Duodenal mucosa (tissue), 2 donors: ENCODE data around the gene TRPM4.
"Not testable (repeated sequence)": the region's sequence is repeated elsewhere in the genome, so short reads cannot be mapped to it uniquely, and the experiment has no call there.

Experiments used
- H3K27ac ChIP-seq: one replicate; pipeline ENCODE4 v1.7.0; 2013; ENCODE audit warnings: low read depth, low read length
- H3K27me3 ChIP-seq, 2 donors: one replicate each; pipeline ENCODE4 v1.7.0; 2013; ENCODE audit warnings: low read length in 2 of 2, control low read depth in 1 of 2; ENCODE audit not compliant: insufficient read depth in 2 of 2, control insufficient read depth in 1 of 2
- H3K36me3 ChIP-seq, 2 donors: one replicate each; pipeline ENCODE4 v1.7.0; 2013; ENCODE audit warnings: low read length in 2 of 2, control low read depth in 1 of 2; ENCODE audit not compliant: insufficient read depth in 2 of 2, control insufficient read depth in 1 of 2
- H3K4me1 ChIP-seq, 2 donors: one replicate each; pipeline ENCODE4 v1.7.0; 2013; ENCODE audit warnings: low read length in 2 of 2, control low read depth in 1 of 2; ENCODE audit not compliant: insufficient read depth in 2 of 2, control insufficient read depth in 1 of 2
- H3K4me3 ChIP-seq, 2 donors: one replicate each; pipeline ENCODE4 v1.7.0; 2013; ENCODE audit warnings: low read length in 2 of 2, low read depth in 1 of 2
- H3K9ac ChIP-seq, 2 donors: one replicate each; pipeline ENCODE4 v1.7.0; 2013; ENCODE audit warnings: low read length in 2 of 2, low read depth in 1 of 2
- H3K9me3 ChIP-seq, 2 donors: one replicate each; pipeline ENCODE4 v1.7.0; 2013; ENCODE audit warnings: low read length in 2 of 2, control low read depth in 1 of 2; ENCODE audit not compliant: control insufficient read depth in 1 of 2

TRPM4 gene

DNA sequence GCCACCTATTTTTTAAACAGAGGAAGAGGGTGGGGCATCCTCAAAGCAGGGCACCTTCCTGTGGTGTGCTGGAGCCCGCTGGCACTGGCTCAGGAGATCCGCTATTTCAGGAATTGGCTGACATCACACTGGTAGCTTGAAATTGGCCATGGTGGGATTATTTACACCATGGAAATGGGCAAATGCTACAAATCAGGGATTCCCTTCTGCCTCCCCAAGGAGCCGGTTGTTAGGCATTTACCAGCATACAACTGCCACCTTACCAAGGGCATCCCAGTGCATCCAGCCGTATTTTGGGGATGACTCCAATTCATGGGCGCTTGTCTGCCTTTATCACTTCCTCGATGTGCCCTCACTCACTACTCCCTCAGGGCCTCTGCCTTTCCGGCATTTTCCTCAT, 16.6 kb upstream of the TRPM4 start:
- H3K9me3 ChIP-seq, result no peaks in the 10 kb centered on the region
- H3K27me3 ChIP-seq, result no peaks in the 10 kb centered on the region
- H3K4me1 ChIP-seq, result peaks cover 12 to 14% of the 10 kb centered on the region in 2 donors
- no peak overlapping the region for H3K9ac ChIP-seq
- H3K27ac ChIP-seq, result no peak overlapping the region
- H3K36me3 ChIP-seq, result no peaks in the 10 kb centered on the region
- no peak overlapping the region for H3K4me3 ChIP-seq

DNA sequence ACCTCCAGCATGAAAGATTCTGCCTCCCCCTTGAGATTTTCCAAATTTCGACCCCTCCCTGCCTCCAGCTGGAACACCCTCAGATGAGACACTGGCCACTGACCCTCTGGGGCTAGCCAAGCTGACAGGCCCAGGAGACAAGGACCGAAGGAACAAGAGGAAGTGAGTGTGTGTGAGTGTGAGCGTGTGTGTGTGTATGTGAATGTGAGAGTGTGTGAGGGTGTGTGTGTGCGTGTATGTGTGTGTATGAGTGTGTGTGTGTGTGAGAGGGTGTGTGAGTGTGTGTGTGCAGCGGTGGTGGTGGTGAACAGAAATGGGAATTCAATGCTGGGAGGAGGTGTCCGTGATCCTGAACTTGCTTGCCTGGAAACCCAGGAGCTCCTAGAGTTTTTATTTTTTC, 16.2 kb upstream of the TRPM4 start:
- no peak overlapping the region for H3K27ac ChIP-seq
- H3K9me3 ChIP-seq, result no peaks in the 10 kb centered on the region
- no peak overlapping the region for H3K9ac ChIP-seq
- no peaks in the 10 kb centered on the region for H3K27me3 ChIP-seq
- H3K4me1 ChIP-seq, result peaks cover 16 to 18% of the 10 kb centered on the region in 2 donors
- H3K4me3 ChIP-seq, result no peak overlapping the region
- H3K36me3 ChIP-seq, result no peaks in the 10 kb centered on the region

DNA sequence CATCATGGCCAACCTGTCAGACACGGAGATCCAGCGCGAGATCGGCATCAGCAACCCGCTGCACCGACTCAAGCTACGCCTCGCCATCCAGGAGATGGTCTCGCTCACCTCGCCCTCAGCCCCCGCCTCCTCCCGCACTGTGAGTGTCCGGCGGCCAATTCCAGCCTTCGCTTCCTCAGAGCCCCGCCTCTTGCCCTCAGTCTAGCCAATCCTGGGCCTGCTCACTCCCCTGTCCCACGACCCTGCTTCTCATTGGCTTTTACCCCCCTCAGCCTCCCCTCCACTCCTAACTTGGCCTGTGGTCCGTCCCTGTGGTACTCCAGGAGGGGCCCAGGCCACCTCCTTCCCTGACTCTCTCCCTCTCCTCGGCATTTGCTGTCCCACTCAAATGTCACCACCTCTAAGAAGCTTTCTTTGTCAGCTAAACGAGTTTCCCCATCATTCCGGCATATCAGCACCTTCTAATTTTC, 14.7 kb upstream of the TRPM4 start:
- no peaks in the 10 kb centered on the region for H3K9me3 ChIP-seq
- H3K4me3 ChIP-seq, result peak overlapping the region; percentile 72 to 76
- H3K9ac ChIP-seq, result peak overlapping the region in 1 of 2 donors; percentile 47

DNA sequence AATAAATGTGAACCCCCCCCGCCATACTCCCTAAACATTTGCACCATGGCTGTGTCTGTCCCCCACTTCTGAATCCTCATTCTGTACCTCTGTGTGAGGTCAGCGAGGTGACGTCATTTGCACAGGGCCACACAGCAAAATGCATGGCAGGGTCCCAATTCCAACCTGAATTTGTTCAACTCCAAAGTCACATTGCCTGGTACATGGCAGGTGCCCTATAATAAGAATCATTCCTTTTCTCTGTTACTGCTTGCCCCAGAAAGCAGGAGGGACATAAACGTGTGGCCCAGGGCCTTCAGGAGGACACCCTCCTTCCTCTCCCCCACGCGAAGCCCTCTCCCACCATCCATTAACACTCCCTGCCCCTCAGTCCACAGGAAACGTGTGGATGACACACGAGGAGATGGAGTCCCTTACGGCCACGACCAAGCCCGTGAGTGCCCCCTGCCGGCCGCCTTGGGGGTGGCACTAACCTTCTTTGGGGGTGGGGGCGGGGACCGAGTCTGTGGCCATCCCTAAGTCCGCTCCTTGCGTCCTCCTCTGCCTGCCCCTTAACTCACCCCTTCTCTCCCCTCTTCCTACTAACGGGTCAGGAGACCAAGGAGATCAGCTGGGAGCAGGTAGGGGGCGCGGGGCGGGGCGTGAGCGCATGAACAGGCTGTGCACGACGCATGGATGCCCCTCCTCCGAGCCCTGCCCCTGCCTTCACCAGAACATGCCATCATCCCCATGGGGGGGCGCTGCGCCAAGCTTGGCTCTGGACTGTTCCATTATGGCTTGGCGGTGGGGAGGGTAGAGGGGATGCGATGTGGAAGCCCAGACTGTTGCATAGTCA, 11.8 kb upstream of the TRPM4 start:
- peaks cover 38 to 40% of the 10 kb centered on the region in 2 donors for H3K4me1 ChIP-seq
- H3K9ac ChIP-seq, result no peak overlapping the region
- no peaks in the 10 kb centered on the region for H3K36me3 ChIP-seq
- H3K27me3 ChIP-seq, result peaks cover 0 to 5% of the 10 kb centered on the region in 2 donors
- H3K4me3 ChIP-seq, result peak overlapping the region in 1 of 2 donors; percentile 7
- no peak overlapping the region for H3K27ac ChIP-seq
- no peaks in the 10 kb centered on the region for H3K9me3 ChIP-seq

More for the DNA sequence above, 14.7 kb upstream of the TRPM4 start:
- Histone ChIP-seq H3K27ac (no peak overlapping the region), H3K36me3 (no peaks in the 10 kb centered on the region), H3K27me3 (no peaks in the 10 kb centered on the region), H3K4me1 (peaks cover 18 to 20% of the 10 kb centered on the region in 2 donors)

GRCh38 chr19:49146408-49146770, 11.2 kb upstream of the TRPM4 start:
- not testable (repeated sequence) for H3K9ac ChIP-seq, H3K36me3 ChIP-seq, H3K27me3 ChIP-seq, H3K27ac ChIP-seq, H3K9me3 ChIP-seq
- H3K4me1 ChIP-seq, result peaks cover 42 to 44% of the 10 kb centered on the region in 2 donors
- peak overlapping the region in 1 of 2 donors; percentile 7 for H3K4me3 ChIP-seq

GRCh38 chr19:49148044-49148682, 9.4 kb upstream of the TRPM4 start:
- H3K4me1 ChIP-seq, result peaks cover 42 to 44% of the 10 kb centered on the region in 2 donors
- peaks cover 0 to 5% of the 10 kb centered on the region in 2 donors for H3K27me3 ChIP-seq
- H3K27ac ChIP-seq, result peak overlapping the region; percentile 58
- H3K9ac ChIP-seq, result peak overlapping the region; percentile 57 to 61
- no peaks in the 10 kb centered on the region for H3K36me3 ChIP-seq
- H3K9me3 ChIP-seq, result no peaks in the 10 kb centered on the region
- peak overlapping the region; percentile 88 to 97 for H3K4me3 ChIP-seq

DNA sequence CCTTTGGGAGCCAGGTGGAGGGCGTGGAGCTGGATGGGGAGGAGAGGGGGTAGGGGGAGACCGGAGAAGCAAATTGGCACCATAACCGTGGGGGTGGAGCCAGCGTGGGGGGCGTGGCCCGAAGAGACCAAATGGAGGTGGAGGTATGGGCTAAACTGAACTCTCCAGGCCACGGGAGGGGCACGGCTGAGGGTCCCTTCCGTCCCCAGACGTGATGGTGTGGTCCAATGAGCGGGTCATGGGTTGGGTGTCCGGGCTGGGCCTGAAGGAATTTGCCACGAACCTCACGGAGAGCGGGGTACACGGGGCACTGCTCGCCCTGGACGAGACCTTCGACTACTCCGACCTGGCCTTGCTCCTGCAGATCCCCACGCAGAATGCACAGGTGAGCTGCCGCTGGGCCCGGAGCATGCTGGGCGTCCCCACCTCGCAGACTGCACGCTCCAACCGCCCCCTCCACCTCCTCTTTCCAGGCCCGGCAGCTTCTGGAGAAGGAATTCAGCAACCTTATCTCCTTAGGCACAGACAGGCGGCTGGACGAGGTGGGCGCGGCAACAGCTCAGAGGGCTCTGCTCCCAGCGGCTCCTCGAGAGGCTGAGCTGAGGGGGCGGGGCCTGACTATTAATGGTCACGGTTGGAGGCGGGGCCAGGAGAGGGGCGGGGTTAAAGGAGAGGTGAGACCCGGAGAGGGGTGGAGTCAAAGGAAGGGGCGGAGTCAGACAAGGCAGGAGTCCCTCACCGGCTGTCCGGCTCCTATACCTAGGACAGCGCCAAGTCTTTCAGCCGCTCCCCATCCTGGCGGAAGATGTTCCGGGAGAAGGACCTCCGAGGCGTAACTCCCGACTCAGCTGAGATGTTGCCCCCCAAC, 8.6 kb upstream of the TRPM4 start:
- H3K36me3 ChIP-seq, result no peaks in the 10 kb centered on the region
- H3K4me1 ChIP-seq, result peaks cover 42 to 43% of the 10 kb centered on the region in 2 donors
- peak overlapping the region; percentile 88 to 97 for H3K4me3 ChIP-seq
- H3K27ac ChIP-seq, result peak overlapping the region; percentile 97
- peak overlapping the region; percentile 98 to 99 for H3K9ac ChIP-seq
- H3K9me3 ChIP-seq, result no peaks in the 10 kb centered on the region
- H3K27me3 ChIP-seq, result peaks cover 0 to 5% of the 10 kb centered on the region in 2 donors

DNA sequence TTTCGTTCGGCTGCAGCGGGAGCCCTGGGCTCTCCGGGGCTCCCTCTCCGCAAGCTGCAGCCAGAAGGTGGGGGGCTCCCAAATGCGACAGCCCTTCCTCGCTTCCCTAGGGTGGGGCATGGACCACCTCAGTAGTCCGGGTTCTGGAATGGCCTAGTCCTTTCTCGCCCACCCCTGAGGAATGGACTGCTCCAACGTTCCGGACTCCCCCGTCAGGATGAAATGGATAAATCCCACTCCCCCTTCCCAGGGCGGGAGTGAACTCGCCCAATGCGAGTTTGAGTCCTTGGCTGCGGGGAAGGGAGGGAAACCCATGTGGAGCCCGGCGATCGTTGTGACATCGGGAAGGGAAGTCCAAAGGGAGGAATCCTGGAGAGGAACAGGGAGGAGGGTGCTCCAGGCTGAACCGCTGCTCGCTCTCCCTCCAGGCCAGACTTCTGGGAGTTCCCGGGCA, 7.9 kb upstream of the TRPM4 start:
- peak overlapping the region; percentile 98 to 99 for H3K9ac ChIP-seq
- peaks cover 42 to 43% of the 10 kb centered on the region in 2 donors for H3K4me1 ChIP-seq
- no peaks in the 10 kb centered on the region for H3K9me3 ChIP-seq
- peaks cover 0 to 5% of the 10 kb centered on the region in 2 donors for H3K27me3 ChIP-seq
- no peaks in the 10 kb centered on the region for H3K36me3 ChIP-seq
- peak overlapping the region; percentile 88 to 97 for H3K4me3 ChIP-seq
- peak overlapping the region; percentile 97 for H3K27ac ChIP-seq

DNA sequence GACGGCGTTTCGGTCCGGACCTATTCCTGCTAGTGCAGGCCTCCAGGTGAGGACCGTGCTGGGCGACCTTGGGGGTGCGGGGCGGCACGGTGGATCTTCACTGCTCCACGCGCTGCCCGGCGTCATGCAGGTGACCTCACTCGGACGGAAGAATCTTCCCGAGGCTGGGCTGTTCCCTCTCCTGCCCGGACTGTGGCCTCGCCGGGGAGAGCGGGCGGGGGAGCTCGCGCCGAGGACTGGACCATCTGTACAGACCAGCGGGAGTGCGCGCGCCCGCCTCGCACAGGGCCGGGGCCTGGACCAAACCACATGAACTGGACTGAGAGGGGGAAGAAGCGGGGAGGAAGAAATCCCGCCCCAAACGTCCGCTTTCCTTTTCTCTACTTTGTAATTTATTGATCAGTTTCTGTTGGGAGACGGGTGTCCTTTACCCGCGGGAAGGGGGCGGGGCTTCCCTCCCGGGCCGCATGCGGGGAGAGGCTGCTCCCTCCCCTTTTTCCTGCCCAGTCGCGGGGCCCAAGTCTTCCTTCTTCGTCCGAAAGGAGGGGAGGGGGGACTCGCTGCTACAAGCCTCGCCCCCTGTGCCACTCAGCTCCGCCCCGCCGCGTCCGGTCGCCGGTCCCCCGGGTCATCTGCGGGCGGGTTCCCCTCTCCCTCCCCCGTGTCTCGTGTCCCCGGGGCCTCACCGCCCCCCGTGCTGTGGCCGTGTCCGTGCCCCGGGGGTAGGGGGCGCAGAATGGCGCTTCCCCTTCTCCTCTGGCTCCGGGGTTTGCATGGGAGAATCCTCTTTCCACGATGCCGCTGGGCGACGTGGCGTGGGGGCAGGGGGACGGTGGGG, 7.3 kb upstream of the TRPM4 start:
- Histone ChIP-seq H3K4me1 (peaks cover 42 to 43% of the 10 kb centered on the region in 2 donors), H3K27ac (peak overlapping the region; percentile 97), H3K4me3 (peak overlapping the region; percentile 88 to 97), H3K9ac (peak overlapping the region; percentile 98 to 99), H3K36me3 (no peaks in the 10 kb centered on the region), H3K27me3 (peaks cover 0 to 5% of the 10 kb centered on the region in 2 donors), H3K9me3 (no peaks in the 10 kb centered on the region)
